Stimulated activated CD4-positive, alpha-beta T cell treated with anti-CD3 and anti-CD28 coated beads, Interleukin-4, amount 100 ng/mL, for 4 hours (primary cell): ENCODE measurements around the gene RNF113A.
"Not testable (repeated sequence)": the region's sequence is repeated elsewhere in the genome, so short reads cannot be mapped to it uniquely, and the experiment has no call there.

Experiments used
- DNase-seq, 2 experiments: peaks; one replicate each; pipeline ENCODE4 v3.0.0-alpha.2; 2020

The RNF113A gene

GRCh38 chrX:119871599-119872395 is at the start of gene RNF113A, which contains the start of gene NDUFA1:
Gene RNF113A (minus strand): TSS chrX:119871733. CDS start chrX:119871613, 120 bp downstream.
Gene NDUFA1 (plus strand): TSS chrX:119871832. CDS start chrX:119871912, 80 bp downstream.
- peak; percentile 74 to 84 for DNase-seq

GRCh38 chrX:119919835-119920585 is 48.5 kb upstream of the RNF113A start:
- DNase-seq = no peak

GRCh38 chrX:119917877-119918276 is 46.3 kb upstream of the RNF113A start:
- DNase-seq = no peak

- DNase-seq = no peak
Observed at GRCh38 chrX:119916310-119916709, 44.8 kb upstream of the RNF113A start.

- DNase-seq = no peak
Observed at GRCh38 chrX:119900976-119901375, 29.4 kb upstream of the RNF113A start.

GRCh38 chrX:119899125-119899524 is 27.6 kb upstream of the RNF113A start:
- no peak for DNase-seq

- no peak for DNase-seq
Observed at GRCh38 chrX:119895843-119896326, 24.4 kb upstream of the RNF113A start, which contains the start of gene AKAP14. Gene AKAP14 (plus strand): TSS chrX:119895893. CDS start chrX:119903224, 7,331 bp downstream.

GRCh38 chrX:119891961-119892692 is 20.6 kb upstream of the RNF113A start:
- DNase-seq = not testable (repeated sequence)

- not testable (repeated sequence) for DNase-seq
Observed at GRCh38 chrX:119890626-119891025, 19.1 kb upstream of the RNF113A start.

GRCh38 chrX:119887721-119888425 is 16.3 kb upstream of the RNF113A start:
- DNase-seq = peak; percentile 41 to 43

GRCh38 chrX:119885554-119886428 is 14.3 kb upstream of the RNF113A start:
- no peak for DNase-seq

GRCh38 chrX:119880552-119881437 is 9.3 kb upstream of the RNF113A start:
- peak; percentile 1 to 10 for DNase-seq

- no peak for DNase-seq
Observed at GRCh38 chrX:119880076-119880475, 8.5 kb upstream of the RNF113A start.

GRCh38 chrX:119878740-119879139 is 7.2 kb upstream of the RNF113A start:
- no peak for DNase-seq

- no peak for DNase-seq
Observed at GRCh38 chrX:119871245-119871598, 311 bp downstream of the RNF113A start.

- DNase-seq = peak in 1 of 2 experiments; percentile 14
Observed at GRCh38 chrX:119870626-119871131, 854 bp downstream of the RNF113A start.

GRCh38 chrX:119853444-119853843 is 18.1 kb downstream of the RNF113A start:
- no peak for DNase-seq

GRCh38 chrX:119852382-119853353 is 18.9 kb downstream of the RNF113A start, which contains the start of gene UPF3B:
Gene UPF3B (minus strand): TSS chrX:119852963. CDS start chrX:119852928, 35 bp downstream.
- DNase-seq = peak; percentile 84 to 95

- DNase-seq = no peak
Observed at GRCh38 chrX:119833905-119834304, 37.6 kb downstream of the RNF113A start.
